ENCODE measurements around the gene POU2F1. TPM values are rescaled to one million over a fixed set of nuclear protein-coding genes. Genes with fewer than 3 reads are reported as not detected.

Gene POU2F1
- total RNA-seq, 1 experiment from 2014 or later = 24.5 TPM

DNA sequence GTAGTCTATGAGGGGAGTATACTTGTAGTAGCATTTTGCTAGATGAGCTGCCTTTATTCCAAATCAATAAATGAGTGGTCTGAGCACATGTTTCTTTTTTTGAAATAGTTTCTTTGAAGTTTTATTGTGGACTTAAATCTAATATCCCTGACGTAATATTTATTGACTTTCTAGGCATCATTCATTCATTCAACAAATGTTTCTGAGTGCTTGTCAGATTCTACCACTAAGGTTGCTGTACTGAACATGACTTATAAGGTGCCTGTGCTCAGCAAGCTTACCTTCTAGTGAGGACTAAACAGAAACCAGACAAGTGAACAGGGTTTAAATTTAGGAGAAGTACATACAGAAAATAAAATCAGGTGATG lies 68.4 kb downstream of the POU2F1 start:
- ChIA-PET CTCF (no interaction called here), RAD21 (ENCODE audit: low non-redundant PET in 1 of 2, low total read pairs in 2 of 2, uncharacterized antibody in 2 of 2, unreplicated experiment in 2 of 2) (no interaction called here), POLR2A (no interaction called here)
- Histone ChIP-seq H2AFZ (ENCODE audit: low read depth, low read length, poor library complexity, severe bottlenecking) (no peak overlapping the region), H3K4me3 (replicated peaks in 1 of 2; ENCODE audit: low read depth in 1 of 2, low read length in 2 of 2) (no peak overlapping the region), H3K27ac (ENCODE audit: low read depth, low read length) (no peak overlapping the region), H3K4me2 (ENCODE audit: low read length) (no peak overlapping the region), H3K36me3 (ENCODE audit: control insufficient read depth in 1 of 2, insufficient read depth in 2 of 2, low read length in 2 of 2) (no peaks in the 10 kb centered on the region), H3K27me3 (ENCODE audit: insufficient read depth, low read length) (no peaks in the 10 kb centered on the region), H3K79me2 (ENCODE audit: insufficient read depth, low read length) (peaks cover 70% of the 10 kb centered on the region), H3K9ac (ENCODE audit: low read length) (no peak overlapping the region), H4K20me1 (ENCODE audit: insufficient read depth) (no peaks in the 10 kb centered on the region), H3K9me3 (ENCODE audit: control insufficient read depth in 1 of 2, insufficient read depth in 1 of 2, low read depth in 1 of 2, low read length in 2 of 2) (no peaks in the 10 kb centered on the region), H3K9me2 (ENCODE audit: insufficient read depth) (no peaks in the 10 kb centered on the region), H3K4me1 (ENCODE audit: control insufficient read depth in 1 of 2, insufficient read depth in 2 of 2, low read length in 2 of 2) (no peaks in the 10 kb centered on the region)
- intact Hi-C loops (cut with micrococcal nuclease) = no loop called here
- no peak for DNase-seq (ENCODE audit: low read depth, low spot score)
- no peak for ATAC-seq
- no peak for TF ChIP-seq REST (IDR thresholded peaks at IDR 0.05; ENCODE audit: low read depth)
- no TSS peak for BruUV-seq (replicated peaks)

DNA sequence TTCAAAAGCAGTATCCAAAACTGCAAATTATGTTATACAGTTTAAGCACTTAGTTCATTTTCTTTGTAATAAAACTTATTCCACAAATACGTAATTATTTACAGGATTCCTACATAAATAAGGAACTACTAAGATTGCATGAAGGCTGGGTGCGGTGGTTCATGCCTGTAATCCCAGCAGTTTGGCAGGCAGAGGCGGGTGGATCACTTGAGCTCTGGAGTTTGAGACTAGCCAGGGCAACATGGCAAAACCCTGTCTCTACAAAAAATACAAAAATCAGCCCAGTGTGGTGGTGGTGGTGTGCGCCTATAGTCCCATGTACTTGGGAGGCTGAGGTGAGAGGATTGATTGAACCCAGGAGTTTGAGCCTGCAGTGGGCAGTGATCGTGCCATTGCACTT lies 69.3 kb downstream of the POU2F1 start:
- Histone ChIP-seq H3K9me3 (ENCODE audit: control insufficient read depth in 1 of 2, insufficient read depth in 1 of 2, low read depth in 1 of 2, low read length in 2 of 2) (no peaks in the 10 kb centered on the region), H3K4me2 (ENCODE audit: low read length) (no peak overlapping the region), H3K4me3 (replicated peaks in 1 of 2; ENCODE audit: low read depth in 1 of 2, low read length in 2 of 2) (no peak overlapping the region), H3K9me2 (ENCODE audit: insufficient read depth) (no peaks in the 10 kb centered on the region), H3K79me2 (ENCODE audit: insufficient read depth, low read length) (peaks cover 62% of the 10 kb centered on the region), H3K36me3 (ENCODE audit: control insufficient read depth in 1 of 2, insufficient read depth in 2 of 2, low read length in 2 of 2) (no peaks in the 10 kb centered on the region), H3K9ac (ENCODE audit: low read length) (no peak overlapping the region), H4K20me1 (ENCODE audit: insufficient read depth) (no peaks in the 10 kb centered on the region), H3K27ac (ENCODE audit: low read depth, low read length) (no peak overlapping the region), H3K27me3 (ENCODE audit: insufficient read depth, low read length) (no peaks in the 10 kb centered on the region), H3K4me1 (ENCODE audit: control insufficient read depth in 1 of 2, insufficient read depth in 2 of 2, low read length in 2 of 2) (no peaks in the 10 kb centered on the region), H2AFZ (ENCODE audit: low read depth, low read length, poor library complexity, severe bottlenecking) (no peak overlapping the region)
- intact Hi-C loops (cut with micrococcal nuclease) = no loop called here
- ChIA-PET RAD21 (ENCODE audit: low non-redundant PET in 1 of 2, low total read pairs in 2 of 2, uncharacterized antibody in 2 of 2, unreplicated experiment in 2 of 2) (no interaction called here), CTCF (no interaction called here), POLR2A (no interaction called here)
- no TSS peak for BruUV-seq (replicated peaks)
- TF ChIP-seq ELF1 (IDR thresholded peaks at IDR 0.05; ENCODE audit: borderline replicate concordance, low read depth) (no peak), SIN3A (IDR thresholded peaks at IDR 0.05; ENCODE audit: low read depth) (no peak), SP1 (IDR thresholded peaks at IDR 0.05; ENCODE audit: low read depth) (no peak)
- DNase-seq (ENCODE audit: low read depth, low spot score) (no peak), ATAC-seq (no peak)

Measured in HCT116 (cell line).